ENCODE measurements around the gene POFUT1.

- TF ChIP-seq ZSCAN30 (tag by site-specific recombination; IDR thresholded peaks at IDR 0.05) (no peak), ZNF521 (tag by site-specific recombination; IDR thresholded peaks at IDR 0.05) (no peak), PRDM6 (tag by site-specific recombination; IDR thresholded peaks at IDR 0.05) (no peak), CTCF (tag by site-specific recombination; IDR thresholded peaks at IDR 0.05) (no peak), ZNF785 (tag by site-specific recombination; IDR thresholded peaks at IDR 0.05) (no peak), ZNF223 (tag by site-specific recombination; IDR thresholded peaks at IDR 0.05) (no peak)
These were observed 41.5 kb downstream of the POFUT1 start for GRCh38 chr20:32249030-32249738.
